ENCODE results near the gene SLITRK2.

GRCh38 chrX:145821898-145822571 is 4.4 kb downstream of the SLITRK2 start:
- TF ChIP-seq KLF9 (tag by site-specific recombination; IDR thresholded peaks at IDR 0.05; ENCODE audit: low read depth) (no peak), ZNF664 (tag by site-specific recombination; IDR thresholded peaks at IDR 0.05) (no peak), ZIC2 (tag by site-specific recombination; IDR thresholded peaks at IDR 0.05) (no peak), CTCF (tag by site-specific recombination; IDR thresholded peaks at IDR 0.05) (no peak), SP7 (tag by site-specific recombination; IDR thresholded peaks at IDR 0.05) (no peak), ZNF366 (tag by site-specific recombination; conservative IDR thresholded peaks at IDR 0.05) (no peak), ZNF549 (tag by site-specific recombination; IDR thresholded peaks at IDR 0.05) (no peak), MZF1 (tag by site-specific recombination; IDR thresholded peaks at IDR 0.05; ENCODE audit: borderline replicate concordance) (no peak), ZNF354C (tag by site-specific recombination; IDR thresholded peaks at IDR 0.05; ENCODE audit: borderline replicate concordance, low read depth) (no peak), ZNF670 (tag by site-specific recombination; IDR thresholded peaks at IDR 0.05; ENCODE audit: low read depth) (no peak)
